IMR-90 (cell line): Measurements from ENCODE around the gene CCDC40. TPM values are rescaled to one million over a fixed set of nuclear protein-coding genes. Genes with fewer than 3 reads are reported as not detected.

Experiments used
- ATAC-seq: fragments of 200-7000 bp; cut with Tn5 transposase; 2 replicates; pipeline ENCODE4 v1.9.1; 2020; ENCODE audit warnings: low read depth, mild to moderate bottlenecking, moderate library complexity
- BruUV-seq: library from RNA; stranded (reverse); fragments of 400-500 nt; replicated peaks from 2 replicates; lab custom pipeline; 2021; lab: Mats Ljungman, UMichigan
- CTCF ChIA-PET: fragments of 300-600 bp; formaldehyde crosslinking; extraction: SDS; loops from one replicate; lab custom pipeline; 2021; ENCODE audit warnings: antibody characterized with exemption; lab: Yijun Ruan, JAX
- POLR2A ChIA-PET: fragments of 300-600 bp; sonication (Branson Sonifier 250); formaldehyde crosslinking; loops from one replicate; lab custom pipeline; 2022; ENCODE audit warnings: antibody characterized with exemption; ENCODE audit not compliant: unreplicated experiment; lab: Charles Lee
- DNase-seq: peaks from one replicate; pipeline ENCODE4 v3.0.0; 2013
- H2AFZ ChIP-seq: replicated peaks from 2 replicates; pipeline ENCODE3; 2013; ENCODE audit warnings: low read length, mild to moderate bottlenecking; ENCODE audit not compliant: poor library complexity
- H2AK5ac ChIP-seq: 2 replicates; pipeline ENCODE4 v1.6.1; 2013; ENCODE audit warnings: low read depth, low read length, inconsistent platforms
- H2AK9ac ChIP-seq: replicated peaks from 2 replicates; pipeline ENCODE3; 2013; ENCODE audit warnings: mild to moderate bottlenecking, low read depth, low read length, moderate library complexity; ENCODE audit not compliant: poor library complexity
- H2BK120ac ChIP-seq: 2 replicates; pipeline ENCODE4 v1.6.1; 2013; ENCODE audit warnings: low read depth, low read length, inconsistent platforms
- H2BK15ac ChIP-seq: 3 replicates; pipeline ENCODE4 v1.6.1; 2013; ENCODE audit warnings: low read depth, low read length, inconsistent platforms
- H2BK20ac ChIP-seq: 2 replicates; pipeline ENCODE4 v1.6.1; 2013; ENCODE audit warnings: low read depth, mild to moderate bottlenecking, inconsistent platforms, low read length, moderate library complexity
- H2BK5ac ChIP-seq: 2 replicates; pipeline ENCODE4 v1.6.1; 2013; ENCODE audit warnings: mild to moderate bottlenecking, low read depth, low read length, inconsistent platforms; ENCODE audit not compliant: poor library complexity, severe bottlenecking
- H3K14ac ChIP-seq: replicated peaks from 2 replicates; pipeline ENCODE4 v1.6.1; 2013; ENCODE audit warnings: low read depth, low read length, inconsistent platforms
- H3K18ac ChIP-seq: 2 replicates; pipeline ENCODE4 v1.6.1; 2013; ENCODE audit warnings: low read depth, low read length, control low read depth
- H3K23ac ChIP-seq: 2 replicates; pipeline ENCODE4 v1.6.1; 2013; ENCODE audit warnings: low read depth, low read length, inconsistent platforms
- H3K27ac ChIP-seq: 2 replicates; pipeline ENCODE4 v1.5.1; 2013; ENCODE audit warnings: mild to moderate bottlenecking, control low read depth, low read length; ENCODE audit not compliant: insufficient read depth
- H3K27me3 ChIP-seq: 2 replicates; pipeline ENCODE4 v1.6.1; 2013; ENCODE audit warnings: low read length; ENCODE audit not compliant: control insufficient read depth, insufficient read depth
- H3K36me3 ChIP-seq: 2 replicates; pipeline ENCODE4 v1.6.1; 2013; ENCODE audit warnings: low read length, mixed read lengths; ENCODE audit not compliant: control insufficient read depth, insufficient read depth
- H3K4ac ChIP-seq: 2 replicates; pipeline ENCODE4 v1.6.1; 2013; ENCODE audit warnings: low read depth, low read length, inconsistent platforms
- H3K4me1 ChIP-seq: 2 replicates; pipeline ENCODE4 v1.6.1; 2013; ENCODE audit warnings: low read length, mixed read lengths; ENCODE audit not compliant: control insufficient read depth, insufficient read depth
- H3K4me2 ChIP-seq: 2 replicates; pipeline ENCODE4 v1.6.1; 2013; ENCODE audit warnings: low read depth, mild to moderate bottlenecking, control low read depth, low read length, moderate library complexity
- H3K4me3 ChIP-seq: 2 replicates; pipeline ENCODE4 v1.5.1; 2013; ENCODE audit warnings: low read depth, mild to moderate bottlenecking, control low read depth, low read length, moderate library complexity; ENCODE audit not compliant: insufficient read depth
- H3K56ac ChIP-seq: 2 replicates; pipeline ENCODE4 v1.6.1; 2013; ENCODE audit warnings: low read length, inconsistent platforms; ENCODE audit not compliant: insufficient read depth; ENCODE audit errors: extremely low read depth
- H3K79me1 ChIP-seq, 2 experiments: 2 replicates each; pipeline ENCODE4 v1.6.1; 2013; ENCODE audit warnings: low read length in 2 of 2, inconsistent platforms in 1 of 2, low read depth in 1 of 2
- H3K9ac ChIP-seq: 2 replicates; pipeline ENCODE4 v1.6.1; 2013; ENCODE audit warnings: low read depth, low read length, control low read depth
- H3K9me1 ChIP-seq: 2 replicates; pipeline ENCODE4 v1.6.1; 2013; ENCODE audit warnings: low read length, inconsistent platforms; ENCODE audit not compliant: insufficient read depth
- H3K9me3 ChIP-seq: 2 replicates; pipeline ENCODE4 v1.6.1; 2013; ENCODE audit warnings: low read length; ENCODE audit not compliant: control insufficient read depth, insufficient read depth
- H4K20me1 ChIP-seq: 2 replicates; pipeline ENCODE4 v1.6.1; 2013; ENCODE audit warnings: low read length, inconsistent platforms; ENCODE audit not compliant: insufficient read depth
- H4K5ac ChIP-seq: 2 replicates; pipeline ENCODE4 v1.6.1; 2013; ENCODE audit warnings: mild to moderate bottlenecking, low read depth, low read length, control low read depth
- H4K8ac ChIP-seq, 2 experiments: 2 replicates each; pipeline ENCODE4 v1.6.1; 2013; ENCODE audit warnings: low read depth in 2 of 2, low read length in 2 of 2, control low read depth in 1 of 2, inconsistent platforms in 1 of 2
- H4K91ac ChIP-seq: 2 replicates; pipeline ENCODE4 v1.6.1; 2013; ENCODE audit warnings: low read depth, low read length, inconsistent platforms; ENCODE audit not compliant: insufficient read depth
- BHLHE40 ChIP-seq: fragments of 150-350 bp; IDR thresholded peaks from 2 replicates; pipeline ENCODE4 v1.6.1; 2016; ENCODE audit warnings: mild to moderate bottlenecking, low read depth, low read length
- CEBPB ChIP-seq: IDR thresholded peaks from 2 replicates; pipeline ENCODE4 v1.6.1; 2012; ENCODE audit warnings: low read depth, low read length, improper control_type of control experiment
- CHD1 ChIP-seq: IDR thresholded peaks from 2 replicates; pipeline ENCODE4 v1.6.1; 2012; ENCODE audit warnings: low read depth, low read length, improper control_type of control experiment
- CTCF ChIP-seq: conservative IDR thresholded peaks from 2 replicates; pipeline ENCODE4 v1.5.1; 2012; ENCODE audit warnings: mild to moderate bottlenecking, low read depth, low read length, improper control_type of control experiment
- ELK1 ChIP-seq: fragments of 150-350 bp; IDR thresholded peaks from 2 replicates; pipeline ENCODE4 v1.6.1; 2016; ENCODE audit warnings: low read depth, mild to moderate bottlenecking, low read length, moderate library complexity, borderline replicate concordance
- FOS ChIP-seq: fragments of 150-350 bp; IDR thresholded peaks from 2 replicates; pipeline ENCODE4 v1.6.1; 2016; ENCODE audit warnings: low read depth, low read length
- MAFK ChIP-seq: IDR thresholded peaks from 2 replicates; pipeline ENCODE4 v1.6.1; 2012; ENCODE audit warnings: low read depth, low read length, improper control_type of control experiment
- MAZ ChIP-seq: IDR thresholded peaks from 2 replicates; pipeline ENCODE4 v1.6.1; 2012; ENCODE audit warnings: low read depth, mild to moderate bottlenecking, low read length, improper control_type of control experiment, moderate library complexity, borderline replicate concordance
- MXI1 ChIP-seq: IDR thresholded peaks from 2 replicates; pipeline ENCODE4 v1.6.1; 2012; ENCODE audit warnings: low read depth, mild to moderate bottlenecking, low read length, moderate library complexity, borderline replicate concordance
- NFE2L2 ChIP-seq: fragments of 150-350 bp; IDR thresholded peaks from 2 replicates; pipeline ENCODE4 v1.6.1; 2016; ENCODE audit warnings: low read depth, mild to moderate bottlenecking, low read length
- POLR2A ChIP-seq: IDR thresholded peaks from 2 replicates; pipeline ENCODE4 v1.6.1; 2012; ENCODE audit warnings: mild to moderate bottlenecking, low read depth, low read length
- RAD21 ChIP-seq: IDR thresholded peaks from 2 replicates; pipeline ENCODE4 v1.6.1; 2012; ENCODE audit warnings: low read length, improper control_type of control experiment
- RCOR1 ChIP-seq: IDR thresholded peaks from 2 replicates; pipeline ENCODE4 v1.6.1; 2012; ENCODE audit warnings: mild to moderate bottlenecking, low read length, improper control_type of control experiment; ENCODE audit not compliant: insufficient replicate concordance
- RFX5 ChIP-seq: IDR thresholded peaks from 2 replicates; pipeline ENCODE4 v1.8.0; 2012; ENCODE audit warnings: low read depth, mild to moderate bottlenecking, low read length, moderate library complexity
- SMC3 ChIP-seq: fragments of 150-350 bp; IDR thresholded peaks from 2 replicates; pipeline ENCODE4 v1.6.1; 2016; ENCODE audit warnings: low read depth, mild to moderate bottlenecking, antibody characterized with exemption, low read length, moderate library complexity
- USF2 ChIP-seq: fragments of 150-350 bp; IDR thresholded peaks from 2 replicates; pipeline ENCODE4 v1.6.1; 2017; ENCODE audit warnings: mild to moderate bottlenecking, antibody characterized with exemption, low read length, low read depth
- WGBS, 2 experiments: methylation state at CpG; one replicate each; pipeline versions ENCODE4 v1.1.5 to v1.1.7; 2013; ENCODE audit warnings: missing lambda C conversion rate in 2 of 2; ENCODE audit not compliant: insufficient read length in 1 of 2; ENCODE audit errors: extremely low coverage in 2 of 2; 5-methylcytosine and 5-hydroxymethylcytosine counted together
- dilution Hi-C: fragments of 300-500 bp; cut with HindIII; formaldehyde crosslinking; loops from one replicate; pipeline ENCODE4 v1.14.3; 2018; ENCODE audit warnings: low sequenced_read_pairs; ENCODE audit not compliant: unreplicated experiment
- in situ Hi-C: fragments of 300-500 bp; cut with MboI; formaldehyde crosslinking; loops from 3 replicates; pipeline ENCODE4 v1.14.3; 2019; ENCODE audit warnings: low sequenced_read_pairs, inconsistent platforms, mixed read lengths
- intact Hi-C: fragments of 100-400 bp; cut with micrococcal nuclease; formaldehyde crosslinking; loops from 2 replicates; pipeline ENCODE4 v1.10.0; 2022
- polyA plus RNA-seq, 3 experiments: library from polyadenylated mRNA; depleted of rRNA; stranded (reverse); fragments of >200 nt; gene quantifications; 2 replicates each; pipeline ENCODE4 v1.2.3, GENCODE V29; 2012; ENCODE audit warnings: low replicate concordance in 1 of 3
- total RNA-seq: library from RNA; depleted of rRNA; stranded (reverse); fragments of >200 nt; gene quantifications from 2 replicates; pipeline ENCODE4 v1.2.3, GENCODE V29; 2012

Gene CCDC40
- total and polyA plus RNA-seq, 2 of the 4 experiments (the other 2 are of a cell fraction), result 0.90 to 4.7 TPM

GRCh38 chr17:80092959-80093358 lies 56.5 kb downstream of the CCDC40 start:
- Histone ChIP-seq H3K9ac (no peak overlapping the region), H4K20me1 (no peaks in the 10 kb centered on the region), H3K9me3 (no peaks in the 10 kb centered on the region), H3K18ac (no peak overlapping the region), H3K4me3 (no peak overlapping the region), H2BK120ac (no peak overlapping the region), H2AK5ac (no peak overlapping the region), H3K4ac (no peak overlapping the region), H3K27ac (no peak overlapping the region), H3K4me1 (no peaks in the 10 kb centered on the region), H3K23ac (no peak overlapping the region), H3K9me1 (no peaks in the 10 kb centered on the region), H4K5ac (no peak overlapping the region), H2AFZ (no peak overlapping the region), H3K79me1 (no peaks in the 10 kb centered on the region), H3K14ac (no peak overlapping the region), H4K8ac (no peak overlapping the region), H3K56ac (no peak overlapping the region), H4K91ac (no peak overlapping the region), H2BK20ac (no peak overlapping the region), H2BK15ac (no peak overlapping the region), H3K27me3 (peaks cover 4% of the 10 kb centered on the region), H3K4me2 (no peak overlapping the region), H2BK5ac (no peak overlapping the region), H3K36me3 (no peaks in the 10 kb centered on the region), H2AK9ac (no peak overlapping the region)
- ChIA-PET CTCF (interaction anchor here (0.9 to 1.6 kb wide), 2 partner anchors 9 to 11 kb away, joined by 5 to 9 read pairs; partner anchors contain the start of gene GAA), POLR2A (no interaction called here)
- ATAC-seq (no peak), DNase-seq (no peak)
- intact Hi-C loops, result no loop called here
- no peak for TF ChIP-seq ELK1
- TF ChIP-seq MXI1, result no peak
- TF ChIP-seq RAD21, result no peak
- no peak for TF ChIP-seq POLR2A
- TF ChIP-seq RCOR1, result no peak
- TF ChIP-seq RFX5, result no peak
- TF ChIP-seq CHD1, result no peak
- TF ChIP-seq BHLHE40, result no peak
- TF ChIP-seq SMC3, result no peak
- no peak for TF ChIP-seq MAZ
- no peak for TF ChIP-seq FOS
- TF ChIP-seq NFE2L2, result no peak
- no peak for TF ChIP-seq USF2
- no peak for TF ChIP-seq MAFK
- no peak for TF ChIP-seq CTCF
- no peak for TF ChIP-seq CEBPB
- in situ Hi-C loops, result no loop called here
- dilution Hi-C loops, result no loop called here
- BruUV-seq, result no TSS peak
- 47% methylated on average over 3 of the region's 8 CpGs; no CpG with 5 or more reads in 1 of the 2 experiments for WGBS, 2 experiments
